ENCODE data around the gene GRWD1.

DNA sequence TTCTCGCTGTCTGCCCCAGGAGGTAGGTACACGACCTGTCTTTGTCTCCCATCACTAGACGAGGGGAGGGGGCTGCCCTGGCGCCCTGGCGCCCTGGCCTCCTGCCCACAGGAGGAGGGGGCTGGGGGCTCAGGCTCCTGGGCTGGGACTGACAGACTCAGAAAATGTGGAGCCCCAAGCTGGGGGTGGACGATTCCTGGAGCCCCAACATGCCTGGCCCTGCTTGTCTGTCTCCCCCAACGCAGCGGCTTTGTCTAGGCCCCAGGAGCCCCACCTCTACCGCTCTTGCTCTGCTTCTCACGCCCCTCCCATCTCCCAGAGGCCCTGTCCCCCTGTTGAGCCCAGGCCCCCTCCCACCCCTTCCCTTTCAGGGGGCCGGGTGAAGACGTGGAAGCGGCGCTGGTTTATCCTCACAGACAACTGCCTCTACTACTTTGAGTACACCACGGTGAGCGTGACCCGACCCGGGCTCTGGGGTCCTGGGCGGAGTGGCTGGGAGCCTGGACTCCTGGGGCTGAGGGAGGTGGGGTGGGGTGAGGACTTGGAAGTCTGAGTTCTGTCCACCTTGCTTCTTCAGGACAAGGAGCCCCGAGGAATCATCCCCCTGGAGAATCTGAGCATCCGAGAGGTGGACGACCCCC lies 32.0 kb downstream of the GRWD1 start:
- TF ChIP-seq, protein P1, sequence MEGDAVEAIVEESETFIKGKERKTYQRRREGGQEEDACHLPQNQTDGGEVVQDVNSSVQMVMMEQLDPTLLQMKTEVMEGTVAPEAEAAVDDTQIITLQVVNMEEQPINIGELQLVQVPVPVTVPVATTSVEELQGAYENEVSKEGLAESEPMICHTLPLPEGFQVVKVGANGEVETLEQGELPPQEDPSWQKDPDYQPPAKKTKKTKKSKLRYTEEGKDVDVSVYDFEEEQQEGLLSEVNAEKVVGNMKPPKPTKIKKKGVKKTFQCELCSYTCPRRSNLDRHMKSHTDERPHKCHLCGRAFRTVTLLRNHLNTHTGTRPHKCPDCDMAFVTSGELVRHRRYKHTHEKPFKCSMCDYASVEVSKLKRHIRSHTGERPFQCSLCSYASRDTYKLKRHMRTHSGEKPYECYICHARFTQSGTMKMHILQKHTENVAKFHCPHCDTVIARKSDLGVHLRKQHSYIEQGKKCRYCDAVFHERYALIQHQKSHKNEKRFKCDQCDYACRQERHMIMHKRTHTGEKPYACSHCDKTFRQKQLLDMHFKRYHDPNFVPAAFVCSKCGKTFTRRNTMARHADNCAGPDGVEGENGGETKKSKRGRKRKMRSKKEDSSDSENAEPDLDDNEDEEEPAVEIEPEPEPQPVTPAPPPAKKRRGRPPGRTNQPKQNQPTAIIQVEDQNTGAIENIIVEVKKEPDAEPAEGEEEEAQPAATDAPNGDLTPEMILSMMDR (IDR thresholded peaks at IDR 0.05): no peak
- TF ChIP-seq POLR2A (IDR thresholded peaks at IDR 0.05): no peak
